T follicular helper cell (primary cell): ENCODE measurements around the gene ATG2A.
A peak's percentile ranks its signal among the peaks of the same experiment; 100 is the strongest.

Source experiments
- DNase-seq: peaks from one replicate; pipeline ENCODE4 v3.0.0-alpha.2; 2020; ENCODE audit warnings: low read depth

ATG2A gene

GRCh38 chr11:64885367-64886286 is 31.4 kb downstream of the ATG2A start:
- no peak for DNase-seq

- DNase-seq, result no peak
These were observed 33.0 kb downstream of the ATG2A start for GRCh38 chr11:64884019-64884418.

GRCh38 chr11:64883575-64883974 is 33.4 kb downstream of the ATG2A start:
- DNase-seq, result no peak

- DNase-seq, result no peak
These were observed 34.8 kb downstream of the ATG2A start for GRCh38 chr11:64882243-64882642.

- no peak for DNase-seq
These were observed 35.5 kb downstream of the ATG2A start for GRCh38 chr11:64881476-64881875.

GRCh38 chr11:64880240-64881001 is 36.6 kb downstream of the ATG2A start:
- no peak for DNase-seq

- DNase-seq, result no peak
These were observed 37.6 kb downstream of the ATG2A start for GRCh38 chr11:64879244-64879900.

- DNase-seq, result peak; percentile 100
These were observed 38.3 kb downstream of the ATG2A start, which contains the start of gene EHD1 for GRCh38 chr11:64878494-64879243. TSS of gene EHD1 (minus strand) at chr11:64878621. CDS start at chr11:64878464, 157 bp downstream.

- DNase-seq, result no peak
These were observed 38.9 kb downstream of the ATG2A start for GRCh38 chr11:64878223-64878493.

GRCh38 chr11:64877390-64878222 is 39.4 kb downstream of the ATG2A start:
- no peak for DNase-seq

- no peak for DNase-seq
These were observed 40.1 kb downstream of the ATG2A start for GRCh38 chr11:64876835-64877341.

GRCh38 chr11:64876229-64876750 is 40.7 kb downstream of the ATG2A start:
- DNase-seq, result no peak

GRCh38 chr11:64875369-64876228 is 41.4 kb downstream of the ATG2A start:
- no peak for DNase-seq

GRCh38 chr11:64874308-64875240 is 42.4 kb downstream of the ATG2A start:
- DNase-seq, result no peak

- DNase-seq, result no peak
These were observed 44.1 kb downstream of the ATG2A start for GRCh38 chr11:64872790-64873488.

- no peak for DNase-seq
These were observed 45.5 kb downstream of the ATG2A start for GRCh38 chr11:64871492-64871891.

GRCh38 chr11:64870893-64871466 is 46.0 kb downstream of the ATG2A start:
- DNase-seq, result no peak
